Muscle layer of duodenum (tissue), 2 donors: ENCODE data around the gene CCPG1.

ENCODE experiments used
- H3K27ac ChIP-seq: one replicate; pipeline ENCODE4 v1.7.0; 2013; ENCODE audit warnings: mild to moderate bottlenecking, low read length
- H3K27me3 ChIP-seq: one replicate; pipeline ENCODE4 v1.7.0; 2013; ENCODE audit warnings: low read depth, mild to moderate bottlenecking, control low read depth, low read length
- H3K36me3 ChIP-seq, 2 donors: one replicate each; pipeline ENCODE4 v1.7.0; 2013; ENCODE audit warnings: low read length in 2 of 2, control low read depth in 1 of 2, mild to moderate bottlenecking in 1 of 2; ENCODE audit not compliant: insufficient read depth in 2 of 2, control insufficient read depth in 1 of 2
- H3K4me1 ChIP-seq, 2 donors: one replicate each; pipeline ENCODE4 v1.7.0; 2013; ENCODE audit warnings: low read length in 2 of 2, mild to moderate bottlenecking in 2 of 2, control low read depth in 1 of 2, moderate library complexity in 1 of 2; ENCODE audit not compliant: insufficient read depth in 2 of 2, control insufficient read depth in 1 of 2
- H3K4me3 ChIP-seq, 2 donors: one replicate each; pipeline ENCODE4 v1.7.0; 2013; ENCODE audit warnings: low read length in 2 of 2, low read depth in 1 of 2, mild to moderate bottlenecking in 1 of 2
- H3K9me3 ChIP-seq, 2 donors: one replicate each; pipeline ENCODE4 v1.7.0; 2013; ENCODE audit warnings: low read length in 2 of 2, control low read depth in 1 of 2, mild to moderate bottlenecking in 1 of 2; ENCODE audit not compliant: control insufficient read depth in 1 of 2
- donor health status: healthy.

The CCPG1 gene

GRCh38 chr15:55349282-55349681 is 58.9 kb downstream of the CCPG1 start:
- H3K4me1 ChIP-seq, result no peaks in the 10 kb centered on the region
- no peaks in the 10 kb centered on the region for H3K9me3 ChIP-seq
- H3K27ac ChIP-seq, result no peak overlapping the region
- peaks cover 1 to 25% of the 10 kb centered on the region in 2 donors for H3K36me3 ChIP-seq
- H3K4me3 ChIP-seq, result no peak overlapping the region
- no peaks in the 10 kb centered on the region for H3K27me3 ChIP-seq

- Histone ChIP-seq H3K36me3 (peaks cover 7 to 27% of the 10 kb centered on the region in 2 donors), H3K27ac (no peak overlapping the region), H3K4me3 (no peak overlapping the region), H3K27me3 (no peaks in the 10 kb centered on the region), H3K9me3 (no peaks in the 10 kb centered on the region), H3K4me1 (no peaks in the 10 kb centered on the region)
Observed at GRCh38 chr15:55348281-55348778, 59.8 kb downstream of the CCPG1 start.

- Histone ChIP-seq H3K4me1 (no peaks in the 10 kb centered on the region), H3K36me3 (peaks cover 11 to 31% of the 10 kb centered on the region in 2 donors), H3K9me3 (no peaks in the 10 kb centered on the region), H3K27me3 (no peaks in the 10 kb centered on the region), H3K27ac (no peak overlapping the region), H3K4me3 (no peak overlapping the region)
Observed at GRCh38 chr15:55344206-55344605, 64.0 kb downstream of the CCPG1 start.

- Histone ChIP-seq H3K27ac (no peak overlapping the region), H3K9me3 (no peaks in the 10 kb centered on the region), H3K4me1 (no peaks in the 10 kb centered on the region), H3K4me3 (no peak overlapping the region), H3K36me3 (peaks cover 12 to 27% of the 10 kb centered on the region in 2 donors), H3K27me3 (no peaks in the 10 kb centered on the region)
Observed at GRCh38 chr15:55343168-55343567, 65.0 kb downstream of the CCPG1 start.

GRCh38 chr15:55337160-55337559 is 71.0 kb downstream of the CCPG1 start:
- H3K4me3 ChIP-seq, result no peak overlapping the region
- no peaks in the 10 kb centered on the region for H3K4me1 ChIP-seq
- no peaks in the 10 kb centered on the region for H3K27me3 ChIP-seq
- H3K36me3 ChIP-seq, result peaks cover 22 to 23% of the 10 kb centered on the region in 2 donors
- H3K9me3 ChIP-seq, result no peaks in the 10 kb centered on the region
- H3K27ac ChIP-seq, result no peak overlapping the region

GRCh38 chr15:55334997-55335396 is 73.2 kb downstream of the CCPG1 start:
- H3K27me3 ChIP-seq, result no peaks in the 10 kb centered on the region
- no peak overlapping the region for H3K27ac ChIP-seq
- H3K9me3 ChIP-seq, result no peaks in the 10 kb centered on the region
- no peaks in the 10 kb centered on the region for H3K4me1 ChIP-seq
- H3K4me3 ChIP-seq, result no peak overlapping the region
- peaks cover 17 to 40% of the 10 kb centered on the region in 2 donors for H3K36me3 ChIP-seq

- Histone ChIP-seq H3K9me3 (no peaks in the 10 kb centered on the region), H3K27ac (no peak overlapping the region), H3K4me3 (no peak overlapping the region), H3K4me1 (no peaks in the 10 kb centered on the region), H3K27me3 (no peaks in the 10 kb centered on the region), H3K36me3 (peaks cover 17 to 39% of the 10 kb centered on the region in 2 donors)
Observed at GRCh38 chr15:55334371-55334770, 73.8 kb downstream of the CCPG1 start.

GRCh38 chr15:55327387-55327786 is 80.8 kb downstream of the CCPG1 start:
- Histone ChIP-seq H3K36me3 (peaks cover 0 to 27% of the 10 kb centered on the region in 2 donors), H3K4me1 (no peaks in the 10 kb centered on the region), H3K9me3 (no peaks in the 10 kb centered on the region), H3K27me3 (no peaks in the 10 kb centered on the region), H3K27ac (no peak overlapping the region), H3K4me3 (no peak overlapping the region)

GRCh38 chr15:55322467-55322866 is 85.7 kb downstream of the CCPG1 start:
- no peaks in the 10 kb centered on the region for H3K27me3 ChIP-seq
- H3K36me3 ChIP-seq, result peaks cover 0 to 3% of the 10 kb centered on the region in 2 donors
- H3K4me3 ChIP-seq, result no peak overlapping the region
- H3K9me3 ChIP-seq, result no peaks in the 10 kb centered on the region
- peaks cover 0 to 15% of the 10 kb centered on the region in 2 donors for H3K4me1 ChIP-seq
- H3K27ac ChIP-seq, result no peak overlapping the region

- H3K9me3 ChIP-seq, result no peaks in the 10 kb centered on the region
- no peaks in the 10 kb centered on the region for H3K36me3 ChIP-seq
- no peaks in the 10 kb centered on the region for H3K27me3 ChIP-seq
- H3K4me1 ChIP-seq, result peaks cover 0 to 20% of the 10 kb centered on the region in 2 donors
- H3K4me3 ChIP-seq, result no peak overlapping the region
- no peak overlapping the region for H3K27ac ChIP-seq
Observed at GRCh38 chr15:55320963-55321362, 87.2 kb downstream of the CCPG1 start.

- Histone ChIP-seq H3K27me3 (no peaks in the 10 kb centered on the region), H3K27ac (no peak overlapping the region), H3K9me3 (no peaks in the 10 kb centered on the region), H3K4me3 (peak overlapping the region; percentile 15 to 89), H3K36me3 (no peaks in the 10 kb centered on the region), H3K4me1 (peaks cover 0 to 20% of the 10 kb centered on the region in 2 donors)
Observed at GRCh38 chr15:55320238-55320550, 88.0 kb downstream of the CCPG1 start.

GRCh38 chr15:55319537-55320237 is 88.5 kb downstream of the CCPG1 start:
- Histone ChIP-seq H3K9me3 (no peaks in the 10 kb centered on the region), H3K27me3 (no peaks in the 10 kb centered on the region), H3K4me1 (peaks cover 0 to 20% of the 10 kb centered on the region in 2 donors), H3K4me3 (peak overlapping the region; percentile 89 to 99), H3K27ac (peak overlapping the region; percentile 98), H3K36me3 (no peaks in the 10 kb centered on the region)
